NCI-H748 treated with DMSO at 0.1 percent for 48 hours (cell line): Measurements from ENCODE around the gene RAP2A.
A peak's percentile ranks its signal among the peaks of the same experiment; 100 is the strongest.

Experiments used
- DNase-seq: peaks from one replicate; lab custom pipeline; 2025; lab: John Stamatoyannopoulos, UW

Gene RAP2A

GRCh38 chr13:97448503-97449251 is 14.7 kb downstream of the RAP2A start:
- DNase-seq, result no peak

- no peak for DNase-seq
Measured at GRCh38 chr13:97454699-97455098, 20.7 kb downstream of the RAP2A start.

- no peak for DNase-seq
Measured at GRCh38 chr13:97456047-97456446, 22.1 kb downstream of the RAP2A start.

- DNase-seq, result no peak
Measured at GRCh38 chr13:97459215-97459777, 25.3 kb downstream of the RAP2A start.

- DNase-seq, result no peak
Measured at GRCh38 chr13:97460004-97460775, 26.2 kb downstream of the RAP2A start.

GRCh38 chr13:97460853-97461252 is 26.9 kb downstream of the RAP2A start:
- no peak for DNase-seq

- no peak for DNase-seq
Measured at GRCh38 chr13:97464561-97464960, 30.6 kb downstream of the RAP2A start.

- no peak for DNase-seq
Measured at GRCh38 chr13:97466722-97467121, 32.8 kb downstream of the RAP2A start.

- DNase-seq, result no peak
Measured at GRCh38 chr13:97468331-97468730, 34.4 kb downstream of the RAP2A start.

GRCh38 chr13:97471711-97472110 is 37.7 kb downstream of the RAP2A start:
- no peak for DNase-seq

GRCh38 chr13:97474349-97474980 is 40.5 kb downstream of the RAP2A start:
- DNase-seq, result no peak

- no peak for DNase-seq
Measured at GRCh38 chr13:97475011-97475410, 41.0 kb downstream of the RAP2A start.

GRCh38 chr13:97477844-97478243 is 43.9 kb downstream of the RAP2A start:
- no peak for DNase-seq

GRCh38 chr13:97478247-97478646 is 44.3 kb downstream of the RAP2A start:
- DNase-seq, result no peak

GRCh38 chr13:97483465-97483864 is 49.5 kb downstream of the RAP2A start:
- no peak for DNase-seq

GRCh38 chr13:97484301-97484700 is 50.3 kb downstream of the RAP2A start:
- DNase-seq, result no peak

- DNase-seq, result no peak
Measured at GRCh38 chr13:97485320-97485719, 51.4 kb downstream of the RAP2A start.

GRCh38 chr13:97490702-97491307 is 56.8 kb downstream of the RAP2A start:
- DNase-seq, result no peak

GRCh38 chr13:97491452-97491851 is 57.5 kb downstream of the RAP2A start:
- DNase-seq, result peak; percentile 76

- peak; percentile 95 for DNase-seq
Measured at GRCh38 chr13:97492257-97492656, 58.3 kb downstream of the RAP2A start.

- no peak for DNase-seq
Measured at GRCh38 chr13:97492684-97493371, 58.9 kb downstream of the RAP2A start.

- DNase-seq, result no peak
Measured at GRCh38 chr13:97493456-97493855, 59.5 kb downstream of the RAP2A start.
